NCI-H2196 treated with DMSO at 0.1 percent for 48 hours (cell line): ENCODE data around the gene PYCR2.
A peak's percentile ranks its signal among the peaks of the same experiment; 100 is the strongest.

Source experiments
- DNase-seq: peaks from one replicate; lab custom pipeline; 2025; ENCODE audit not compliant: unreplicated experiment; lab: John Stamatoyannopoulos, UW

The PYCR2 gene

DNA sequence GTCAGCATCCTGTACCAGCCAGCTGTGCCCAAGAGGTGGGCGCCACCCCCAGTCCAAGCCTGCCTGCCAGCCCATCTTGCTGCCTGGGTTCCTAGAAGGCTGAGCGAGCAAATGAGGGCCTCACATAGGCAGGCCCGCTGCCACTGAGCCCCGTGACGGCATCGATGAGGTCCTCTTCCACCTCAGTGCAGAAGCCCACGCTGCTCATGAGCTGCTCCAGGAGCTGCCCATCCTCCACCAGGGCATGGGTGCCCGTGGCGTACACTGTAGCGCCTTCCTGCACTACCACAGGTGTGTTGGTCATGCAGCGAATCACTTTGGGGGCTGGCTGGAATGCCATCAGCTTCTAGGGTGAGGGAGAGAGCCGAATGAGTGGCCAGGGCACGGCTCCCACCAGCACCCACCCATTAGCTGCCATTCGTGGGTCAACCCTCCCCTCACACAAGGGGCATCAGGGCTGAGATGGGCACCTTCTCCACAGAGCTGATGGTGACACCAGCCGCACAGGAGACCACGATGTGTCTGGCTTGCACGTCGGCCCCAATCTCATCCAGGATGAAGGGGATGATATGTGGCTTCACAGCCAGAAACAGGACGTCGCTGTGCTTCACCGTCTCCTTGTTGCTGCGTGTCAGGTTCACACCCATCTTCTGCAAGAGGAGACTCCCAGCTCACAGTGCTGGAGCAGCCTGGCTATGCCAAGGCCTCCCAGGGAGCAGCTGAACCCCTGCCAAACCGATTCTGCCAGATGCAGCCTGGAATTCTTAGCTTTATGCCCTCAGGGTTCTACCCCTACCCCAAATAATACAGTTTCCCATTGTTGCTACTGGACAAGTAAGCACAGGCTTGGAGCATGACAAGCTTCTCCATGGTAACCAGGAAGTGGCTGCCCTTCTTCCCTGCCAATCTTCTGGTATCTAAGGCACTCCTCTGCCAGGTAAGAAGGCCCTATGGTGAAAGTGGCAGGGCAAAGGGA, 2.0 kb downstream of the PYCR2 start:
- peak; percentile 79 for DNase-seq

DNA sequence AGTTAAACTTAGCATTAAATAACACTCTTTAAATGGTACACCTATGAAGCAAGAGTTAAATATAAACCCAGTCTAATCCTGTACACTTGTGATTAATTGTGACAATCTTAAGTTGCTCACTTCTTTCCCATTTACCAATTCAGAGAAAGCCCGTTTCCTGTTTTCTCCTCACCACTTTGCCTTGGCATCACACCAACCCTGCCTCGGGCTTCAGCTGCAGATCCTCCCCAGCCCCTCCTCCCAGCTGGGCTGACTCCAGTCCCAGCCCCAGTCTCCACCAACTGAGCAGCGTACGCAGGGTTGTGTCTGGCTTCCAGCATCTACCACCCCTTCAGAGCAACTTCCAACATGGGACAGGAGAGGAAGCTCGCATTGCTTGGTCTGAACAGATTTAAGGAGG, 4.1 kb downstream of the PYCR2 start:
- peak; percentile 66 for DNase-seq

DNA sequence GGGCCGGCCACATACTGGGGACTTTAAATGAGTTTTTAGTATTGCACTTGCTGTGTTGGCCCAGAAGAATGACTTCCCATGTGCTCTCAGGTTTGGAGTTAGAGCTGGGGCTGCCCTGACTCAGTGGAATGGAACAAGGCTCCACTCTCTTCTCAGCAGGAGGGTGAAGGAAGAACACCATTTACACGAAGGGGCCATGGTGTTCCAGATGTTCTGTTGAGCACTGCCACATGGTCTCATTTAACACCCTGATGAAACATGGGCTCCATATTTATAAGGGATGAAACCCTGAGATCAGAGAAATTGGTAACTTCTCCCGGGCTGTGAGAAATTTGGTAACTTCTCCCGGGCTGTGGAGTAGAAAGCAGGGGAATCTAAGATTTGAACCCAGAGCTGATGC, 5.8 kb downstream of the PYCR2 start:
- no peak for DNase-seq

DNA sequence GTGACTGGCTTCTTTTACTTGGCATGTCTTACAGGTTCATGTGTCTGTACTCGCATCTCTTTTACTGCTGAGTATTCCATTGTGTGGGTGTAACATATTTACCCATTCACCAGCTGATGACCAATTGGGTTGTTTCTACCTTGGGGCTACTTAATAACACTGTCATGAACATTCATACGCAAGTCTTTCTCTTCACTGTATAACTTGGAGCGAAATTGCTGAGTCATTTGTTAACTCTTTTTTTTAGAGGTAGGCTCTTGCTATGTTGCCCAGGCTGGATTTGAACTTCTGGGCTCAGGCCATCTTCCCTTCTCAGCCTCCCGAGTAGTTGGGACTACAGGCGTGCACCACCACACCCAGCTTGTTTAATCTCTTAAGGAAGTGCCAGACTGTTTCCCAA, 6.5 kb downstream of the PYCR2 start:
- no peak for DNase-seq

DNA sequence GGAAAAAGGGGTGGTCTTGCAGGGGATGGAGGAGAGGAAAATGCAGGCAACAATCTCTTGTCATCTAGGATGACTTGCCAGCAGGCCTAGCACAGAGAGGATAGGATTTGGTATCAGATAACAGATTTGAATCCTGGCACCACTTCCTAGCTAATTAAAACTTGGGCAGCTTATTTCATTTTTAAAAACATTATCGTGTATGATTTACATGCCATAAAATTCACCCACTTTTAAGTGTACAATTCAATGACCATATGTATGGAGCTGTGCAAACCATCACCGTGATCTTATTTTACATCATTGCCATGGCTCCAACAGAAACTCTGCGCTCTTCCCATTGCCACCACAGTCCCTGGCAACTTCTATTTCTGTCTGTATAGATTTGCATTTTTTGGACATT, 6.9 kb downstream of the PYCR2 start:
- DNase-seq = no peak

DNA sequence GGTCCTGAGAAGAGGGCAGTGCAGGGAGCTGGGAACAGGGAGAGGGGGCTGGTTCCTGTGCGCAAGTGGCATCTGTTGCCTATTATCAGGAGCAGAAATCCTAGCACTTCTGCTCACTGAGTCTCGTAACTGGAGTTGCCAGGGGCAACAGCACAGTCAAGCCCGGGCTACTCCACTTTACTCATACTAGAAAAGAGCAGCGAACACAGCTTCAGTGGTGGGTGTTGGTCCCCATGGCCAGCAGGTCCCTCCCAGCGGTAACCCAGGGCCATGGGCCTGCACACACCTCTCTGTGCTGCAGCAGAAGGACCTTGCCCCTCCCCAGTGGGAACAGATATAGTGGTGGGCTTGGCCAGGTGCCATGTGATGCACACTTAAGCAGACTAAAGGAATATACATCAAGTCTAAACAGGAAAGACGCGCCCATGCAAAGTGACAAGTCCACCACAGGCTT, 8.5 kb downstream of the PYCR2 start:
- DNase-seq = no peak

DNA sequence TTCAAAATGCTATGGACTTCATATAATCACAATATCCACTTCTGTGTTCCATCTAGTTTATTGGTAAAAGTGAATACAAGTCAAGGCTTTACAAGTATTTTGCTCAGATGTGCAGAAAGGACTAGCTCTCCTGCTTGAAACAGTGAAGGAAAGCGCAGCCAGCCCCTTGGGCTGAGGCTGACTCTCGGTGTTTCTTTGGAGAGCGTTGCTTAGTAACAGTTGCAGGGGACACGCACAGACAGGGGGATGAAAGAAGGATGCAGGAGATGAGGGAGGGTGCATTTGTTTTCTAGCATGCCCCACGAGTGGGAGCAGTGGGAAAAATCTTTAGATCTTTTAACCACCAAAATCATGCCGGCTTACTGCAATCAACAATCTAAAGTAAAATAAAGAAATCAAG, 9.1 kb downstream of the PYCR2 start:
- no peak for DNase-seq

DNA sequence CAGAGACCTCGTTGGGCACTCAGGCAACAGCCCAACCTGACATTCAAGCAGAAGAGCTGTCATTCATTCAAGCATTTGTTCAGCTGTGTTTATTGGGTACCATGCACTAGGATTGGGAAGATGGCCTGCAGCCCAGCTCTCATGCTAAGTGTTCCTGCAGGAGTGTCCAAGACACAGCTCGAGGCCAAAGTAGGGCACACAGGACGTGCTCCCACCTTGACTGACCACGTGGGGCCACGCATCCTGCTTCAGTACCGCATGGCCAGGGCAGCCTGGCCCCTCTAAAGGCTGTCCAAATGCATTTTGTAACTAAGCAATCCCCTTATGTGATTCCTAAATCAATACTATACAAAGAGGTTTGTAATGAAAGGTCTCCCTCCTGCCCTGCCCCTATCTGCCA, 9.7 kb downstream of the PYCR2 start:
- no peak for DNase-seq

DNA sequence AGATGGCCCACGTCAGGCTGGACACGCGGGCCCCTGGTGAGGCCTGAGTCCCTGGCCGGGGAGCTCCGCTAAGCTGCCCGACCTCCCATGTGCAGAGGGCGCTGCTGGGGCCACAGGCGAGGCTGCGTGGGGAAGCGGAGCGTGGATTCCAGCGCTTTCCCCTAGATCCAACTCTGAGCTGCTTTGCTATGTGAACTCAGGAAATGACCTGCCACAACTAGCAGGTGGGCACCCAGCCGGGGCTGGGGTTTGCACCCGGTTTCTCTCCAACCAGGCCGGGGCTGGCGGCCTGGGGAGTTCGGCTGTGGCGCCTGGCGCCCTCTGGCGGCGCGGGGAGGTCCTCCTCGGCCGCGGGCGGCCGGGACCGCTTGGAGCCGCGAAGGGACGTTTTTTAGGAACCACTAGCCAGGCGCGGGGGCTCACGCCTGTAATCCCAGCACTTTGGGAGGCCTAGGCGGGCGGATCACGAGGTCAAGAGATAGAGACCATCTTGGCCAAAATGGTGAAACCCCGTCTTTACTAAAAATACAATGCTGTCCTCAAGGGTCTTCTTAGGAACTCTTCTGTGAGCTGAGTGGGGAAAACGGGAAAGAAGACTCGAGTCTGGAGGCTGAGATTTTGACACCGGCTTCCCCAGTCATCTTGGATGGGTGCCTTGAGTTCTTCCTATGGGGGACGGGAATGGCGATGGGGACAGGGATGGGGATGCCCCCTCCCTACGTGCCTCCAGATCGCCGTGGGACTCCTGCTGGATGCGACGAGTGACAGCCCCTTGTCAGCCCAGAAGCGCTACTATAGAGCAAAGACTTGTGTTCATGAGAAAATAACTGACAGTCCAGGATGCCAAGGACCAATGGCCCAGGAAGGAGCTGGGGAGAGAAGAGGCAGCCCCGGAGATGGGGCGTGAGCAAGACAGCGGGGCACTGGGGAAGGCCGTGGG, 12.6 kb downstream of the PYCR2 start:
- DNase-seq = no peak

DNA sequence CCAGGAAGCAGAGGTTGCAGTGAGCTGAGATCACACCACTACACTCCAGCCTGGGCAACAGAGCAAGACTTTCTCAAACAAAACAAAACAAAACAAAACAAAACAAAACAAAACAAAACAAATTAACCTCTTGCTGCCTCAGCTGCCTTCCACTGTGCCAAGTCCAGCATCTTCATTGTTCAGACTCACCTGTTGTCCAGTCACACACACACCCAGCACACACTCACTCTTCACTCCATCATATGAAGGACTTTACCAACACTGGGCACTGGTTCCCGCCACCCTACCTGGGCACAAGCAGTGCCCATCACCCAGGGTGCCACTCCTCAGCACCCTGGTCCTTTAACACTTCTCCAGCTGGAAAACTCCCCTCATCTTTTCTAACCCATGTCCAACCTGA, 14.6 kb downstream of the PYCR2 start:
- no peak for DNase-seq

DNA sequence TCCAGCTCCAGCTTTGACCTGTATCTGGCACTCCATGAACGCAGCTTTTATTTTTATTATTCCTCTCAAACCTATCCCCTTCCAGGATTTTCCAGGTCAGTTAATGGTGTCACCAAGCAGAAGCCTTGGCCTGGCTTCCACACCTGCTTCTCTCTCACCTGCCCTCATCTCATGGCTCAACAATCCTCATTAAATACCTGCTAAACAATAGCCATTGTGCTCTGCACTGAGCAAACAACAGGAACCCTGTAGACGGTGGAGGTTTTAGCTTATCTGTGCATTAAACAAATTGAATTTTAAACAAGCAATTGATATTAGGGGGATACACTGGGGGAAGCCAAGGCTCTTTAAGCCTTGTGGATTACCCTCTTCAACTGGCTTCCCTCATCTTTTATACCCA, 15.3 kb downstream of the PYCR2 start:
- DNase-seq = peak; percentile 74

DNA sequence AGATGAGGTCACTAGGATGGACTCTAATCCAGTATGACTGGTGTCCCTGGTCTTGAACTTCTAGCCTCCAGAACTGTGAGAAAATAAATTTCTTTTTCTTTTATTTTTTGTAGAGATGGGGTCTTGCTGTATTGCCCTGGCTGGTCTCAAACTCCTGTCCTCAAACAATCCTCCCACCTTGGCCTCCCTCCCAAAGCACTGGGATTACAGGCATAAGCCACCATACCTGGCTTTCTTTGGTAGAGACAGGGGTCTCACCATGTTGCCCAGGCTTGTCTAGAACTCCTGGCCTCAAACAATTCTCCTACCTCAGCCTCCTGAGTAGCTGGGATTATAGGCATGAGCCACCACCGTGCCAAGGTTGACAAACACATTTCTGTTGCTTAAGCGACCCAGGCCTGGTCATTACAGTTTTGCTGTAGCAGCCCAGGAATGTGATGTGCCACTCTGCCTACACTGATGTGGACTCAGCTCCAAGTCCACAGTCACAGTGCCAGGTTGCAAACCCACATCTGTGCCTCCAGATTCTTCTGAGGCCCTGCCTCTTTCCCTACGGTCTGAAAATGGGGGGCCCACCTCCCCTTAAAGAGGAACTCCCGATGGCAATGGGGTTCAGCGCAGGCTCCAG, 15.9 kb downstream of the PYCR2 start:
- no peak for DNase-seq

DNA sequence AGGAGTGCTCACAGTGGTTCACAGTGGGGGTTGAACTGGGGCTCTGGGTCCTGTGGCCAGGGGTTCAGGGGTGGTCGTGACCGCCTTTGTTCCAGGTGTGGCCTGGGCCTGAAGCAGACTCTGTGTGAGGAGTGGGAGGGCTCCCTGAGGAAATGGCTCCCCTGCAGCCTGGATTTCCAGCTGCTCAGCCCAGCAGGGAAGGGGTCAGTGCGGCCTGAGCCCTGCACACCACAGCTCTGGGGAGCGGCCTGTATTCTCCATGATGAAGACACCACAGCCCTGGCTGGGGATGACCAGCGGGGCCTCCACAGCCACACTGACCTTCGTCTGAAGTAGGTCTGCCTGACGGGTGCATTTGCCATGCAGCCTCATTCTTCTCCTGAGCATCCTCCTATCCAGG, 16.7 kb downstream of the PYCR2 start:
- no peak for DNase-seq

DNA sequence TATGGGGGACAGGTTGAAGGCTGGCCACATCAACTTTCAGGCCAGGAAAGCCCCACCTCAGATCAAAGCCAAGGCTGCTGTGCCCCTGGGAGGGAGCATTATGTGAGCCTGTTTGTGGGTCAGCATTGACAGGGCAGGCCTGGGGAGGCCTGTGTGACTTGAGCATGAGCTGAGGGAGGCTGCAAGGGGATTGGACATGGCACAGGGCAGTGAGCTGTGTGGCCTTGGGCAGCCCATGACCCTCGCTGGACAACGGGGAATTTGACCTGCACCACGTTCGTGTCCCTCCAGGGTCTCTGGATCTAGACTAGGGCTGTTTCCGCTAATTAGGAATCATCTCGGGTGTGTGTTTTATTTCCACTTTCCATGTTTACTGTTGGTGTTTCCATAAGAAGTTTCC, 17.6 kb downstream of the PYCR2 start:
- DNase-seq = no peak

DNA sequence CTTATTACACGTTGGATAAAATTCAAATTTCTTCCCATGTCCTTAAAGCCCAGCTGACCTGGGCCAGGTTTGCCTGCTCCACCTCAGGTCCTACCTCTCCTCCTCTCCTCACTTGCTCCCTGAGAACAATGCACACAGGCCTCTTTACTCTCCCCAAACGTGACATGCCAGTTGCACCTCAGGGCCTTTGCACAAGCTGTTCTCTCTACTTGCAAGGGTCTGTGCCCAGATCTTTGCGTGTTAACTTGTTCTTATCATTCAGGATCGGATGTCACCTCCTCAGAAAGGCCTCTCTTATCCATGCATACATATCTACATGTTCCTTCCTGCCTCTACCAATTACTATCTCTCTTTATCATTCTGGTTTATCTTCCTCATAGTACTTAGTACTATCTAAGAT, 20.4 kb downstream of the PYCR2 start:
- DNase-seq = no peak

DNA sequence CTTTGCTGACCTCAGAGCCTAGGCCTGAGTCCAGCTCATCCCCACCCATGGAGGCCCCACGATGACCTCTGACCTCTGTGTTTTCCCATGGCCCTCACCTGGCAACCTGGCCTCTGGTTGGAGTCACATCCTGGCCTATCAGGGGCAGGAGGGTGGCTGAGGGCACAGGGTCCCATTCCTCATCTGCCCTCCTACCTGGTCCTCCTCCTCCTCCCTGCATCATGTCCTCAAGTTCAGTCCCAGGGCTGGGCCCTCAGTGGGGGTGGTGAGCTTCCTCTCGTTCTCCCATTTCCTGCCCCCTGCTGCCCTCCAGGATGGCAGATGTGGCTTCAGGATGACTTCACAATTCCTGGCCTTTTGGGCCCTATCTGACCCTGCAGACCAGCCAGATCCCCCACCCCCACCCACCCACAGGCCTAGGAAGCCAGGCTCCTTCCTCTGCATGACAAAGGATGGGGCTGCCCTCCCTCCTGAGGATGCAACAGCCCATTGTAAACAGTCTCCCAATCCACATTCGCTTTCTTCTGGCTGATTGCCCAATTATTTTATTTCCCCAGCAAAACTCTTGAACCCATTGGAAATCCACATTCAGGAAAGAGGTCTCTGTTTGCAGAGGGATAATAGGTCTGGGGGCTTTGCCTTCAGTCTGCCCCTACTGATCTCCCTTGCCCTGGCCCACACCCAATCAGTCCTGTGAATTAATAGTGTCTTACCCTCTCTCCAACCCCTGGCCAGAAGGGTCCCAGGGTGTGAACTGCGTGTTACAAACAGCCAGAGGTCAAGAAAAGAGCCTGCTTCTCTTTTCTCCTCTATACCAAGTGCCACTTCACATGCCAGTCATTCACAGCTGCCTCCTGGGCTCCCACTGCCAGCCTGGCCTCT, 24.8 kb downstream of the PYCR2 start:
- DNase-seq = no peak

DNA sequence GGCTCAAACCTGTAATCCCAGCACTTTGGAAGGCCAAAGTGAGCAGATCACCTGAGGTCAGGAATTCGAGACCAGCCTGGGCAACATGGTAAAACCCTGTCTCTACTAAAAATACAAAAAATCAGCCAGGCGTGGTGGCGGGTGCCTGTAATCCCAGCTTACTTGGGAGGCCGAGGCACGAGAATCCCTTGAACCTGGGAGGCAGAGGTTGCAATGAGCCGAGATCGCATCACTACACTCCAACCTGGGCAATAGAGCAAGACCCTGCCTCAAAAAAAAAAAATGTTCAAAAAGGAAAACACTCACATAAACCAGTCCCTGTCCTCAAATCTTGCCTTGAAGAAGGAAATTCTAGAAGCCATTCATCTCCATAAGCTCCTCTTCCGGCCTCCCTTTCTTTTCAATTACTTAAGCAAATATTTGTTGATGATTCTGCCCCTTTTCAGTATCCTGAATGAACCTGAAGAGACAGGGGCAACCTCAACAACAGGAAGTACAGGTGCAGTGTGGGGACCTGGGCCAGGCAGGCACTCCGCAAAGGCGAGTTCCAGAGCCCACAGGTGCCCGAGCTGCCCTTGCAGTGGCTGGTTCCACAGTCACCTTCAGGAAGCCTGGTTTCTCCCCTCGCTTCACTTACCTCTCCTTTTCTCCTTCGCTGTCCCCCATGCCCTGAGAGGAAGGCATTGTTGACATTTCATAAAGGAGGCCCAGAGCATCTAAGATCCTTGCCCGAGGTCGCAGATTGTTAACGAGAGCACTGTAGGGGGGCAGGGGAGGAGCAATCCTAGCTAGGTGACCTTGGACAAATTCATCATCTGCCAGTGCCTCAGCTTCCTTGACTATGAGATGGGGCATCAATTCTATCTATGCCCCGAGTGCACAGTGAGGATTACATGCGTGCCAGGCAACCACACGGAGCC, 26.2 kb downstream of the PYCR2 start:
- peak; percentile 63 for DNase-seq

DNA sequence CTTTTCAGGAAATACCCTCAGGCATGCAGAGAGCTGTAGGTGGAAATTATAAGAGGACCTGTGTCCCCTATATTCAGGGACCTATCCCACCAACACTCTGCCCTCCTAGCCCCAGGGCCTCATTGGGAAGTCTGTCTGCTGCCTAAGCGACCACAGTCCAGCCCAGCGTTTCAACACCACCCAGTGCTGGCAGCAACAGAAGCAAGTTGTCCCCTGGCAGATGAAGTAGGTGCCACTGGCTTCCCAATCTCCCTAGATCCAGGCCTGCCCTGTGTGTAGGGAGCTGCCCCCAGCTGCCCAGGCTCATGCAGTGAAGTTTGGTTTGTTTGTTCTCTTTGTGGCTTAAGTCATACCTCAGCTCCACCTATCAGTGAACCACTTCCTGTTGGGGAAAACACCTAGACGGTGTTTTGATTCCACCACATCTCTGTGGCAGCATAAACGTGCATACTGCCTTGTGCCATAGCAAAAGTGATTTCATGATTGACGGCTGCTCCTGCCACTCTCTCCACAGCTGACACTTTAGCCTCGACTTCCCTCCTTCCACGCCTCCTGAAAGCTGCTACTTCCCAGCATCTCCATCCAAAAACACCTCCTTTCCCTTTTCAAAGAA, 27.0 kb downstream of the PYCR2 start:
- DNase-seq = peak; percentile 64

DNA sequence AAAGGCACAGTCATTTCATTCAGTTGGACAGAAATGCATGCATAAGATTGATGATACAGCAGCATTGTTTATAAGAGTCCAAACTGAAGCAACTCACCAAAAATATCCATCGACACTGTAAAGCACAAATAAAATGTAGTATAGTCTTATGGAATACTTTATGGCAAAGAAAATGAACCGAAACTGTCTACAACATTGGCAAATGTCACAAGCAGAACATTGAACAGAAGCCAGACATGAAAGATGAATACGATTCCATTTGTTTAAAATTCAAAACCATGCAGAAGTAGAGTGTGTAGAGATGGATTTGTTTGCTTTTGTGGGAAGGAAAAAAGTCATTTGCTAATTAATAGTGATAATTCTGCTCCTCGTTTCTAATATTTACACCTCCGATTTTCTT, 27.6 kb downstream of the PYCR2 start:
- no peak for DNase-seq
